Neural progenitor cell (in vitro differentiated cells): Measurements from ENCODE around the gene MCF2L2. TPM values are rescaled to one million over a fixed set of nuclear protein-coding genes. Genes with fewer than 3 reads are reported as not detected.

Experiments
- DNase-seq: peaks from one replicate; pipeline ENCODE4 v3.0.0-alpha.2; 2016; ENCODE audit warnings: low spot score
- H2AFZ ChIP-seq: fragments of 200-600 bp; sonication (generic); replicated peaks from 2 replicates; pipeline ENCODE4 v1.6.1; 2016; ENCODE audit warnings: antibody characterized with exemption
- H3F3A ChIP-seq: fragments of 200-600 bp; sonication (generic); 2 replicates; pipeline ENCODE4 v1.6.1; 2016; ENCODE audit warnings: antibody characterized with exemption, low read depth
- H3K27ac ChIP-seq: fragments of 200-600 bp; sonication (generic); 2 replicates; pipeline ENCODE4 v1.5.1; 2016; ENCODE audit warnings: mild to moderate bottlenecking
- H3K27me3 ChIP-seq: fragments of 200-600 bp; sonication (generic); 2 replicates; pipeline ENCODE4 v1.6.1; 2016; ENCODE audit warnings: mild to moderate bottlenecking, moderate library complexity
- H3K36me3 ChIP-seq: fragments of 200-600 bp; sonication (generic); 2 replicates; pipeline ENCODE4 v1.5.1; 2016
- H3K4me1 ChIP-seq: fragments of 200-600 bp; sonication (generic); 2 replicates; pipeline ENCODE4 v1.6.1; 2016; ENCODE audit warnings: mixed run types
- H3K4me2 ChIP-seq: fragments of 200-600 bp; sonication (generic); 2 replicates; pipeline ENCODE4 v1.6.1; 2016
- H3K4me3 ChIP-seq: fragments of 200-600 bp; sonication (generic); 2 replicates; pipeline ENCODE4 v1.5.1; 2016
- H3K79me2 ChIP-seq: fragments of 200-600 bp; sonication (generic); 2 replicates; pipeline ENCODE4 v1.6.1; 2016; ENCODE audit warnings: low read depth
- H3K9ac ChIP-seq: fragments of 200-600 bp; sonication (generic); 2 replicates; pipeline ENCODE4 v1.6.1; 2016
- H3K9me3 ChIP-seq: fragments of 200-600 bp; sonication (generic); 2 replicates; pipeline ENCODE4 v1.5.1; 2016; ENCODE audit warnings: low read depth
- H4K20me1 ChIP-seq: fragments of 200-600 bp; sonication (generic); 2 replicates; pipeline ENCODE4 v1.6.1; 2016; ENCODE audit warnings: low read depth
- H3K27ac Mint-ChIP-seq: 3 replicates; pipeline ENCODE4 v1.8.0; 2021; ENCODE audit warnings: mixed read lengths
- H3K27me3 Mint-ChIP-seq: 2 replicates; pipeline ENCODE4 v1.8.0; 2022; ENCODE audit warnings: low read depth, mild to moderate bottlenecking, inconsistent platforms, moderate library complexity, mixed read lengths; ENCODE audit not compliant: insufficient read depth
- H3K36me3 Mint-ChIP-seq: 3 replicates; pipeline ENCODE4 v1.8.0; 2021; ENCODE audit warnings: mixed read lengths
- H3K4me1 Mint-ChIP-seq: 3 replicates; pipeline ENCODE4 v1.8.0; 2021; ENCODE audit warnings: mixed read lengths
- H3K4me3 Mint-ChIP-seq: 3 replicates; pipeline ENCODE4 v1.8.0; 2021; ENCODE audit warnings: mild to moderate bottlenecking, moderate library complexity, mixed read lengths
- H3K9me3 Mint-ChIP-seq: 3 replicates; pipeline ENCODE4 v1.8.0; 2020; ENCODE audit warnings: mixed read lengths
- EZH2 ChIP-seq: fragments of 200-600 bp; sonication (generic); IDR thresholded peaks from 2 replicates; pipeline ENCODE4 v1.6.1; 2017; ENCODE audit warnings: antibody characterized with exemption, mild to moderate bottlenecking, moderate library complexity
- EZH2phosphoT487 ChIP-seq: fragments of 200-600 bp; sonication (generic); IDR thresholded peaks from 2 replicates; pipeline ENCODE4 v1.6.1; 2017; ENCODE audit warnings: antibody characterized with exemption
- total RNA-seq: library from RNA; depleted of rRNA; stranded (reverse); fragments of >200 nt; gene quantifications from 2 replicates; pipeline ENCODE4 v1.2.3, GENCODE V29; 2015; ENCODE audit warnings: low replicate concordance
- TF ChIP-seq, protein P1 (sequence below): fragments of 200-600 bp; sonication (generic); IDR thresholded peaks from 2 replicates; pipeline ENCODE4 v1.5.1; 2017; ENCODE audit warnings: antibody characterized with exemption, mild to moderate bottlenecking

Gene MCF2L2
- total RNA-seq, 1 donor from 2014 or later = 11.1 TPM

DNA sequence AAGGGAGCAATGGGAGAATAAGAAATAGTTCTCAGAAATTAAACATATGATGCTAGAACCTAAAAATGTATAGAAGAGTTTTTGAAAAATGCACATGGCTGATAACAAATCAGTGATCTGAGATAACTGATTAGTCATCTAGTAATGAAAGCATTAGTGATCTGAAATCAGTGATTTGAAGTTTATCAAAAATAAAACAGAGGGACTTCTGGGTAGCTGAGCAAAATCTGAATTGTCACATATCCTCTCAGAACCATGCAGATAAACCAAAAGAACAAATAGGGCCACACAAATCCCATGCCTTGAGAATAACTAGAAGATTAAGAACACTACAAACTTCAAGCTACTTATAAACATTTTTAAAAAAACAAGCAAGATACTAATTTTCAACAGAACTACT, 71.5 kb downstream of the MCF2L2 start:
- Histone ChIP-seq H3K9me3 (no peaks in the 10 kb centered on the region), H3K27me3 (no peaks in the 10 kb centered on the region), H2AFZ (no peak overlapping the region), H3K27ac (no peak overlapping the region), H4K20me1 (no peaks in the 10 kb centered on the region), H3K79me2 (no peaks in the 10 kb centered on the region), H3K4me3 (no peak overlapping the region), H3K36me3 (no peaks in the 10 kb centered on the region), H3F3A (no peaks in the 10 kb centered on the region), H3K9ac (no peak overlapping the region), H3K4me2 (no peak overlapping the region), H3K4me1 (no peaks in the 10 kb centered on the region)
- TF ChIP-seq EZH2 = no peak
- Mint-ChIP-seq H3K27ac (no peak overlapping the region), H3K36me3 (no peaks in the 10 kb centered on the region), H3K27me3 (no peaks in the 10 kb centered on the region), H3K9me3 (no peaks in the 10 kb centered on the region), H3K4me1 (no peaks in the 10 kb centered on the region), H3K4me3 (no peak overlapping the region)
- DNase-seq = no peak

DNA sequence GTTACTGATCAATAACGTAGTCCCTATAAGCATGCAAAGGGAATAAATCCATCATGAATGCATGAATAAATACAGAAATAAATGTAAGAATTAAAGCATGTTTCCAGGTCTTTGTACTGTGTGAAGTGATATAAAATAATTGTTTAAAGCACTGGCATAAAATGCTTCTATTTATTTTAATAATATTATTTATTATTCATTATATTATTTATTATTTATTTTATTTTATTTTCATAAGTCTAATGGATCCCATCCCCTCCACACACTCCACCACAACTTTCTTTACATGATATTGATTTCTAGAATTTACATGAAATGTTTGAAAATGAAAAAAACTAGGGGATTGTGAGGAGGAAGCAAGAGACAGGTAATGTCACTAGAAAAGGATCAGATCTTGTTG, 73.5 kb downstream of the MCF2L2 start:
- H2AFZ ChIP-seq = no peak overlapping the region
- H3F3A ChIP-seq = no peaks in the 10 kb centered on the region
- H3K9ac ChIP-seq = no peak overlapping the region
- H3K4me2 ChIP-seq = no peak overlapping the region
- H3K79me2 ChIP-seq = no peaks in the 10 kb centered on the region
- H4K20me1 ChIP-seq = no peaks in the 10 kb centered on the region
- TF ChIP-seq, protein P1, sequence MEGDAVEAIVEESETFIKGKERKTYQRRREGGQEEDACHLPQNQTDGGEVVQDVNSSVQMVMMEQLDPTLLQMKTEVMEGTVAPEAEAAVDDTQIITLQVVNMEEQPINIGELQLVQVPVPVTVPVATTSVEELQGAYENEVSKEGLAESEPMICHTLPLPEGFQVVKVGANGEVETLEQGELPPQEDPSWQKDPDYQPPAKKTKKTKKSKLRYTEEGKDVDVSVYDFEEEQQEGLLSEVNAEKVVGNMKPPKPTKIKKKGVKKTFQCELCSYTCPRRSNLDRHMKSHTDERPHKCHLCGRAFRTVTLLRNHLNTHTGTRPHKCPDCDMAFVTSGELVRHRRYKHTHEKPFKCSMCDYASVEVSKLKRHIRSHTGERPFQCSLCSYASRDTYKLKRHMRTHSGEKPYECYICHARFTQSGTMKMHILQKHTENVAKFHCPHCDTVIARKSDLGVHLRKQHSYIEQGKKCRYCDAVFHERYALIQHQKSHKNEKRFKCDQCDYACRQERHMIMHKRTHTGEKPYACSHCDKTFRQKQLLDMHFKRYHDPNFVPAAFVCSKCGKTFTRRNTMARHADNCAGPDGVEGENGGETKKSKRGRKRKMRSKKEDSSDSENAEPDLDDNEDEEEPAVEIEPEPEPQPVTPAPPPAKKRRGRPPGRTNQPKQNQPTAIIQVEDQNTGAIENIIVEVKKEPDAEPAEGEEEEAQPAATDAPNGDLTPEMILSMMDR = no peak
- TF ChIP-seq EZH2 (no peak), EZH2phosphoT487 (no peak)
- no peak overlapping the region for H3K4me3 ChIP-seq
- no peaks in the 10 kb centered on the region for H3K9me3 ChIP-seq
- H3K27ac Mint-ChIP-seq = no peak overlapping the region
- no peak overlapping the region for H3K4me3 Mint-ChIP-seq
- H3K36me3 ChIP-seq = no peaks in the 10 kb centered on the region
- no peaks in the 10 kb centered on the region for H3K9me3 Mint-ChIP-seq
- H3K27me3 ChIP-seq = no peaks in the 10 kb centered on the region
- no peak overlapping the region for H3K27ac ChIP-seq
- no peak for DNase-seq
- H3K27me3 Mint-ChIP-seq = peaks cover 2% of the 10 kb centered on the region
- H3K4me1 Mint-ChIP-seq = no peaks in the 10 kb centered on the region
- no peaks in the 10 kb centered on the region for H3K36me3 Mint-ChIP-seq
- no peaks in the 10 kb centered on the region for H3K4me1 ChIP-seq

DNA sequence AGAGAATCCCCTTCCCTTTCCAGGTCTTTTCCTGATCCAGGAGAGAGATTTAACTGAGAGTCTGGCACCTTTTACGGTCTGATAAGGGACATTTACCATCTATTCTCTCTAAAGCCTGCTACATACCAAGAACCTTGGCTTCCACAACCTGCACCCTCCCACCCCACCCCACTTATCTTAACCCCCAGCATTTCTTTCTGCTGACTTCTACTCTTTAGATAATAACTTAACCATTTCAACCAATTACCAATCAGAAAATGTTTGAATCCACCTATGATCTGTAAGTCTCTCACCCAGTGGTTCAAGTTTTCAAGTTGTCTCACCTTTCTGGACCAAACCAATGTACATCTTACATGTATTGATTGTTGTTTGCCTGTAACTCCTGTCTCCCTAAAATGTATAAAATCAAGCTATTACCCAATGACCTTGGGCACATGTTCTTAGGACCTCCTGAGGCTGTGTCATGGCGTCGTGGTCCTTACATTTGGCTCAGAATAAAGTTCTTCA, 74.0 kb downstream of the MCF2L2 start:
- Histone ChIP-seq H2AFZ (no peak overlapping the region), H3K4me2 (no peak overlapping the region), H3K9ac (no peak overlapping the region), H3K79me2 (no peaks in the 10 kb centered on the region), H3K36me3 (no peaks in the 10 kb centered on the region), H3F3A (no peaks in the 10 kb centered on the region), H3K27me3 (no peaks in the 10 kb centered on the region), H3K4me1 (no peaks in the 10 kb centered on the region), H3K27ac (no peak overlapping the region), H3K4me3 (no peak overlapping the region), H4K20me1 (no peaks in the 10 kb centered on the region), H3K9me3 (no peaks in the 10 kb centered on the region)
- no peak overlapping the region for H3K27ac Mint-ChIP-seq
- DNase-seq = no peak
- H3K9me3 Mint-ChIP-seq = no peaks in the 10 kb centered on the region
- H3K4me3 Mint-ChIP-seq = no peak overlapping the region
- TF ChIP-seq EZH2 (no peak), EZH2phosphoT487 (no peak)
- TF ChIP-seq, protein P1 = no peak
- H3K27me3 Mint-ChIP-seq = peaks cover 2% of the 10 kb centered on the region
- no peaks in the 10 kb centered on the region for H3K36me3 Mint-ChIP-seq
- H3K4me1 Mint-ChIP-seq = no peaks in the 10 kb centered on the region

DNA sequence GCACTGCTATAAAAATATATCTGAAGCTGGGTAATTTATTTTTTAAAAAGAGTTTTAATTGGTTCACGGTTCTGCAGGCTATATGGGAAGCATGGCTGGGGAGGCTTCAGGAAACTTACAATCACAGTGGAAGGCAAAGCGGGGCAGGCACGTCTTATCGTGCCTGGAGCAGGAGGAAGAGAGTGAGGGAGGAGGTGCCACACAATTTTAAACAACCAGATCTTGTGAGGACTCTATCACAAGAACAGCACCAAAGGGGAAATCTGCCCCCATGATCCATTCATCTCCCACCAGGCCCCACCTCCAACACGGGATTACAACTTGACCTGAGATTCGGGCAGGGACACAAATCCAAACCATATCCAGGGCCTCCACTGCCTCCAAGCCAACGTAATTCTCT, 75.0 kb downstream of the MCF2L2 start:
- TF ChIP-seq, protein P1 = no peak
- TF ChIP-seq EZH2phosphoT487 (no peak), EZH2 (no peak)
- Histone ChIP-seq H2AFZ (no peak overlapping the region), H3F3A (no peaks in the 10 kb centered on the region), H3K4me1 (no peaks in the 10 kb centered on the region), H3K79me2 (no peaks in the 10 kb centered on the region), H3K36me3 (no peaks in the 10 kb centered on the region), H3K9ac (no peak overlapping the region), H3K4me2 (no peak overlapping the region), H3K27me3 (no peaks in the 10 kb centered on the region), H3K27ac (no peak overlapping the region), H3K9me3 (no peaks in the 10 kb centered on the region), H4K20me1 (no peaks in the 10 kb centered on the region), H3K4me3 (no peak overlapping the region)
- peaks cover 2% of the 10 kb centered on the region for H3K27me3 Mint-ChIP-seq
- no peaks in the 10 kb centered on the region for H3K36me3 Mint-ChIP-seq
- no peaks in the 10 kb centered on the region for H3K9me3 Mint-ChIP-seq
- H3K27ac Mint-ChIP-seq = no peak overlapping the region
- no peak overlapping the region for H3K4me3 Mint-ChIP-seq
- no peaks in the 10 kb centered on the region for H3K4me1 Mint-ChIP-seq
- DNase-seq = no peak
